H1 (cell line): ENCODE data around the gene NEGR1.

Experiments used
- ATF2 ChIP-seq: IDR thresholded peaks from 2 replicates; pipeline ENCODE4 v1.6.1; 2012; ENCODE audit warnings: low read length, inconsistent platforms
- MAX ChIP-seq: IDR thresholded peaks from 2 replicates; pipeline ENCODE4 v1.6.1; 2012; ENCODE audit warnings: inconsistent platforms
- NRF1 ChIP-seq: IDR thresholded peaks from 2 replicates; pipeline ENCODE4 v1.6.1; 2011; ENCODE audit warnings: mild to moderate bottlenecking, low read depth, low read length, improper control_type of control experiment
- POLR2A ChIP-seq, 2 experiments: IDR thresholded peaks; 1 replicate in 1 of 2; 2 replicates in 1 of 2; pipeline ENCODE4 v1.6.1; 2011; ENCODE audit warnings: low read depth in 2 of 2, low read length in 2 of 2, mild to moderate bottlenecking in 2 of 2; ENCODE audit errors: control extremely low read depth in 1 of 2
- RBBP5 ChIP-seq: IDR thresholded peaks from 2 replicates; pipeline ENCODE4 v1.7.1; 2012; ENCODE audit warnings: low read depth, mild to moderate bottlenecking, inconsistent platforms, low read length, moderate library complexity, borderline replicate concordance
- TAF1 ChIP-seq: IDR thresholded peaks from 2 replicates; pipeline ENCODE4 v1.6.1; 2011; ENCODE audit warnings: mild to moderate bottlenecking, low read depth, low read length
- TBP ChIP-seq: IDR thresholded peaks from 2 replicates; pipeline ENCODE4 v1.6.1; 2011; ENCODE audit warnings: low read depth, low read length, improper control_type of control experiment

- TF ChIP-seq TAF1 = no peak
- TF ChIP-seq RBBP5 = no peak
- no peak for TF ChIP-seq POLR2A (IDR thresholded peaks at IDR 0.05; ENCODE audit: control extremely low read depth in 1 of 2, low read depth in 2 of 2, low read length in 2 of 2)
- TF ChIP-seq ATF2 = no peak
- no peak for TF ChIP-seq NRF1
- TF ChIP-seq MAX = no peak
- TF ChIP-seq TBP = no peak
Measured at GRCh38 chr1:71792264-71792663, 490.1 kb downstream of the NEGR1 start.
